Activated naive CD4-positive, alpha-beta T cell treated with Interleukin-2 at 50 U/mL for 16 hours (primary cell): ENCODE measurements around the gene NHLH1.
"Not testable (repeated sequence)": the region's sequence is repeated elsewhere in the genome, so short reads cannot be mapped to it uniquely, and the experiment has no call there.

Experiments
- DNase-seq: peaks from one replicate; pipeline ENCODE4 v3.0.0-alpha.2; 2020

NHLH1 gene

DNA sequence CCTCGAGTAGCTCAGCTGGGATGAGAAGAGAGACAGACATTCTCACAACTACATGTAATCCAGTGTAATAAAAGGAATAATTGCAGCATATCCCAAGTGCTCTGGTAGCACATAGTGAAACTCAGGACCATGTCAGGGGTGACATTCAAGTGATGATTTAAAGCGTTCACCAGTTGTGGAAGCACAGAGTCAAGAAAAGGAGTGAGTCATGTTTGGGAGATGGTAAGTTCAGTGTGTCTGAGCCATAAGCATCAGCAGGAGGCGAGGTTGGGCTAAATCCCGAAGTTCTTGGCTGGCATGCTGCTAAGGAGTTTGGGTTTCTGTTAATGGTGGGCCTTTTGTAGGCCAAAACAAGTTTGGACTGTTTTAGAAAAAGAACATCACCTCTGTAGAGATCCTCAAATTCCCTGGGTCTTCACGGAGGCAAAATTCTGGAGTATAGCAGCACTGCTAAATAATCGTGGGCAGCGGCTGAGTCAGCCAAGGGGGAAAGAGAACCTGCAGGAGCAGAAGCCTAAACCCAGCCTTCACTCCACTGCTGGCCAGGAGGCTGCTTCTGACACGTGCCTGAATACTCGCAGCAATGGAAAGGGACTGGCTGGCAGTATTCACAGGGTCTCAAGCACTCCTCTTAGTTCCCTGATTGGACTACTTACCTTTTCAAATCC is 7.2 kb upstream of the NHLH1 start:
- no peak for DNase-seq

DNA sequence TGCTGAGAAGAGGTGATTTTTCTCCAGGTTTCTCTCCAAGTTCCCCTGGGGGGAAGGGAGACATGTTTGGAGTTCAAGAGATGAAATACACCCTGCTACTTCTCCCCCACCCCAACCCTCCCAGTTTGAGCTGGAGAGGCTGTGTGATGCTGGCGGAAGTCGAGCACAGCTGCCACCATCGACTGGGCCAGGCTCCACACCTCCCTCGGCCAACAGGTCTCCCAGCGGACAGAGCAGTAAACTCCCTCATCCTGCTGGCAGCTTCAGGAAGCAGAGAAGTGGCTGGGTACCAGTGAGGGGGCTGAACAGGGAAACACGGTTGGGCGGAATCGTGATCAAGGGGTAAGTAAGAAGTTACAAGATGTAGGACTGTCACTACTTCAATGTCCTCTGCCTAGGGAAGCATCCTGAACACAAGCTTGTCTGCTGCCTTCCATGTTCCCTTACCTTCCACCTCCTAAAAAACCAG is 6.6 kb upstream of the NHLH1 start:
- no peak for DNase-seq

DNA sequence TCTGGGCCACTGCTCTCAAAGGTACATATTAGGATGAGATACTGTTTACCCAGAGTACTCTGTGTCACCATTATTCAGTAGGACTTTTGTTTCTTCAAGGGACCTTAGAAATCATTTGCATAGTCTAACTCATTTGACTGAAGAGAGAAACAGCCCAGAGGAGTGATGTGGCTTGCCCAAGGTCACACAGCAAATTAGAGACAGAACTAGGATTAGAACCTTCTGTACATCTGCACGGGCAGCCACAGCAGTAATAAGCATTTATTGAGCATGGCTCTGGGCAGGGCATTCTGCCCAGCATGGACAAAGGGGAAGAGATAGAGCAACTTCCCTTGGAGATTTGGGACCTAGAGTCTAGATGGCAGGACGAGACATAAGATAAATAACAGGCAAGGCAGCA is 5.7 kb upstream of the NHLH1 start:
- no peak for DNase-seq

DNA sequence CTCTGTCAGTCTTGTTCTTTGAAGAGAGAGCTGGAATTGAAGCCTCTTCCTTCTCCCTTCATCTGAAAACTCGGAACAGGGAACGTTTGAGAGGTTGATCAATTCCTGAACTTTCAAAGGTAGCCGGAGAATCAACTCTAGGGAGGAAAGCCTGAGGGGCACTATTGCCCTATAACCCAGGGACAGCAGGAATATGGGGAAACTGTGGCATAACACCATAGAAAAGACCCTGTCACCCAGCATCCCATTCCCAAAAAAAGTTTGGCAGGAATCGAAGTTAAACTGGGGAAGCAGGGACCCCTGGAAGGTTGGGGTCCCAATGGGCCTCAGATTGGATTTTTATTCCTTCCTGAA is 5.1 kb upstream of the NHLH1 start:
- no peak for DNase-seq

DNA sequence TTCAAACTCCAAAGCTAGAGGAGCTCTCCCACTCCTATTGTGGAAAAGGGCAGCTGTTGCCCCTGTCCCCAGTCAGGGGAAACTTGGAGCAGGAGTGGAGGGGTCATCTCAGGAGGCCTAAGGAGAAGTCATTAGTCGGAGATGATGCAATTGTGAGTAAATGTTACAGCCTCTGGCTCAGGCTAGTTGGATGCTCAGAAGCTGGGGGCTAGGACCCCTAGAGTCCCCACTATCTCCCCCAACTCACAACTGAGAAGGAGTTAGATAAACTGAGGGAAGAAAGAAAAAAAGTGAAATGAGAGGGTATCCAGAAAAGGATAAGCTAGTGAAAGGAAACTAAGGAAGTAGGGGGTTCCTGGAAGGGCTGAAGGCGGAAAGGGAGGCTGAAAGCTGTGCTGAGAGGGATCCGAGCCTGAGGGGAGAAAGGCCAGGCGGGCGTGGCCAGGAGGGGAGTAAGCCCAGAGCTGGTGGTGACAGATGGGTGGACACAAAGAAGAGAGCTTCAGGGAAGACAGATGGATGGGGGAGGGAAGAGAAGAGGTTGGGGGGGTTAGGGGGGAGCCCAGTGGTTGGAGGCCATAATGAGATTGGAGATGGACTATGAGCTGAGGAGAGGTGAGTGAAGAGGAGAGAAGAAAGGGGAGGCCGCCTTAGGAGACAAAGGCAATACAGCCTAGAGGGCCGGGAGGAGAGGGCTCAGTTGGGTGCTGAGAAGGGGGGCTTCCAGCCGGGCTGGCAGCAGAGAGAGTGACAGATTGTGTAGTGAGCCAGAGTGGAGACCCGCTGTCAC is 4.5 kb upstream of the NHLH1 start:
- no peak for DNase-seq

DNA sequence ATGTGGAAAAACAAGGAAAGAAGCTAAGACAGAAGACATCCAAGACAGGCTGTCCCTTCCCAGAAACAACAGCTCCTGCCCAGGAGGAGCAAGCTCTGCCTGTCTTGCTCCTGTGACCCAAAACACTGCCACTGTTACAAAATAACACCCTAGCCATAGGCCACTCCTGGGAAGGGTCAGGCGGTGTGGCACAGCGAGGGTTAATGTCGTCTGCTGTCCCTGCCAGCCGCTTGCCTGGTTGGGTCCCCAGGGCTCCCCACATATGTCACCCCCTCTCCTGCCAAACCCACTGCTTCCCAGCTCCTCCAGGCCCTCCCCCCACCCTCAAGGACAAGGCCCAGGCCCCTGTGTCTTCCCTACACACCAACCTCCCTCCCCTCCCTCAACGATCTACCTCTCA is 3.9 kb upstream of the NHLH1 start:
- DNase-seq, result no peak

DNA sequence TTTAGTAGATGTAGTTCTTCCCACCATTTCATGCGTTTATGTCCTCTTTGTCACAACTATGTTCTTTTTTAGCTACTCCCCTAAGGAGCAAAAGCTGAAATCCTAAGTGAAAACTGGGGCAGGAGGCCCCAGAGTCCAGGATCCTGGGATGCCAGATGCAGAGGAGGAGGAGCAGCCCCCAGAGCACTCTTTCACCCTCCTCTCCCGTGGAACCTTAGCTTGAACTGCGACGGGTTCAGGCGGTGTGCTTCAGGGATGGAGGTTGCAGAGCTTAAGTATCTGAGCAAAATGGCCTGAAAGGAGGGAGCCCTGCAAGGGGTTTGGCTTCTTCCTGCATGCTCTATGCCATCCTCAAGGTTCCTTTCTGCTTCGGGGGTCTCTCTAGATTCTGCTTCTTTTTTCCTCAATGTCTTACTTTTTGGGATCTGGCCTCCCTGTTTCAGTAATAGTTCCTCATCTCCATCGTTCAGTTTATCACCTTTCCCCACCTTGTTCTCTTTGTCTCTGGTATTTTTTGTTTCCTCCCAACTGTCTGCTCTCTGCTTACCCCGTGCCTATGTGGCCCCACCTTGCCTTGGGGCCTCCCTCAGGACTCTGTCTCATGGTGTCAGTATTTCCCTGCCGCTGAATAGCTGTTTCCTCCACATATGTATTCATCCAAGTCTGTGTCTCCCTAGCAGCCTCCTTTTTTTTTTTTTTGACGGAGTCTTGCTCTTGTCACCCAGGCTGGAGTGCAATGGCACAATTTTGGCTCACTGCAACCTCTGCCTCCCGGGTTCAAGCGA is 2.7 kb upstream of the NHLH1 start:
- DNase-seq, result no peak

DNA sequence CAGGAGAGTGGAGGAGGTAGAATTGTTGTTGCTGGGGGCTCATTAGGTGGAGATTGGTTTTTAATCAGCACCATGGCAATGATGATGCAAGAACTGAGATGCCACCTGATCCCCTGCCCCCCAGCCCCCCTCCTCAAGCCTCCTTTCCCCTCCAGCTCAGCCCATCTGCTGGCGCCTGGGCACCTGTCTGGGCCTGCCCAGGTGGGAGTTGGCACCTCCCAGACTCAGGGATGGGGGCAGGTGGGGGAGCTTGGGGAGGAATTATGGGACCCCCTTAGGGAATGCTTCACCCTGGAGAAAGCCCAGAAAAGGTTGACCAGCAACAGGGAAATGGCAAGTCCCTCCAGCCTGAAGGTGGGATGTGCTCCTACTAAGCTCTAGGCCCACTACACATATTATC is 1.5 kb upstream of the NHLH1 start:
- DNase-seq, result no peak

DNA sequence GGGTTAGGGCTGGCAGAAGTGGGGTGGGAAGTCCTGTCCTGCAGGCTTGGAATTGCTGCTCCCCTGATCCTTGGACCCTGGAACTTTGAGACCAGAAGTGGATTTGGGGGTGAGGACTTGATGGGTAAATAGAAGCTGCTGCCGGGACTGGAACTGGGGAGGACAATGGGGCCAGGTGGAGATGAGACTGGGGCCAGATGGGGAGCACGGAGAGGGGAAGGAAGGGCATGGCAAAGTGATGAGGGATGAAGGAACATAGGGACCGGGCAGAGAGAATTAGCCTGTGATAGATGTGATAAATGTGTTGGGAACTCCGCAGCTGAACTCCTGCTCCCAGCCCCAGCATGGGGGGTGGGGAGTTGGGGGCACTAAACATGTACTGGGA is 637 bp downstream of the NHLH1 start:
- no peak for DNase-seq

DNA sequence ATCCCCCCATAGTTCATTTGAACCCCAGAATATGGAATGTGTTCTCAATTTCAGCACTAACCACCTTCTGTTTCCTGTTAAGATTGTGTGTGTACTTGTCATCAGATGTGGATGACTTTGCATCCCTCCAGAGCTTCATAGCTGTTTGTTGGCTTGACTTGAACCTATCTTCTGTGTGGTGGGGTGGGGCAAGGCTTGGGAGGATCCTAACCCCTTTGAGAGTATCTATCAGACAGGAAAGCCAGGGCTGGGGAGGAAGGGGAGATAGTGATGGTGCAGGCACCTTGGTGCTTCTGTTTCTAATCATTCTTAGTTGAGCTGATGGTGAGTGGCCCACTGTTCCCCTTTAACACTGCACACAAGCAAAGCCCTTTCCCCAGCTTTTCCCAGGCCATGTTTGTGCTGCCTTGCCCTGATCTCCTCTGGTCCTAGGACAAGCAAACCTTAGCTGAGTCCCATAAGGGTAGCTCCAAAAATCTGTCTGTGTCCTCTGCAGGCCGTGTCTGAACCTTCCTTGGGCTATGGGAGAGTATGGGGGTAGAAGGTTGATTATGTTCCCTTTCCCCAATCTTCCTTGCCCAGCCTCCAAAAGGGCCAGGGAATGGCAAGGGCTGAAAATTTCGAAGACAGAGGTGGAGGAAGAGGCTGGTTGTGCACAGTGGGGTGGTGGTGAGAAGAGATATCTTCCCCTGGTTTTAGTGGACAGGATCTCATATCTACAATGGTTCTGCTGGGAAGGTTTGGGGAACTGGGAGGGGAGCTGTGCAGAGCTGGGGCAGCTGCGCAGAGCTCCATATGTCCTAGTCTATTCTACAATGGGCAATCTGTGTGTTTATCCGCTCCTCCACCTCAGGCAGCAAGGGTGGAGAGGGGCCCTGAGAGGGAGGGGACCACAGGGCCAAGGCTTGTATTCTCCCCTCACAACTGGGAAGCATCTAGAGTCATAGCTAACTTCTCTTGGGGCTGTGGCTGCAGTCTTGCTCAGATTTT is 1.4 kb downstream of the NHLH1 start:
- DNase-seq, result no peak

DNA sequence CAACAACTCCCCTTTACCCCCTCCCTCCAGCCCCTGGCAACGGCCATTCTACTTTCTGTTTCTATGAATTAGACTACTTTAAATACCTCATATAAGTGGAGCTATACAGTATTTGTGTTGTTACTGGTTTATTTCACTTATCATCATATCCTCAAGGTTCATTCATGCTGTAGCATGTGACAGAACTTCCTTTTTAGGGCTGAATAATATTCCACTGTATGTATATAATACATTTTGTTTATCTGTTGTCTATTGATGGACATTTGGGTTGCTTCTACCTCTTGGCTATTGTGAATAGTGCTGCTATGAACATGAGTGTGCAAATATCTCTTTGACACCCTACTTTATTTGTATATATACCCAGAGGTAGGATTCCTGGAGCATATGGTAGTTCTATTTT is 2.2 kb downstream of the NHLH1 start:
- no peak for DNase-seq

DNA sequence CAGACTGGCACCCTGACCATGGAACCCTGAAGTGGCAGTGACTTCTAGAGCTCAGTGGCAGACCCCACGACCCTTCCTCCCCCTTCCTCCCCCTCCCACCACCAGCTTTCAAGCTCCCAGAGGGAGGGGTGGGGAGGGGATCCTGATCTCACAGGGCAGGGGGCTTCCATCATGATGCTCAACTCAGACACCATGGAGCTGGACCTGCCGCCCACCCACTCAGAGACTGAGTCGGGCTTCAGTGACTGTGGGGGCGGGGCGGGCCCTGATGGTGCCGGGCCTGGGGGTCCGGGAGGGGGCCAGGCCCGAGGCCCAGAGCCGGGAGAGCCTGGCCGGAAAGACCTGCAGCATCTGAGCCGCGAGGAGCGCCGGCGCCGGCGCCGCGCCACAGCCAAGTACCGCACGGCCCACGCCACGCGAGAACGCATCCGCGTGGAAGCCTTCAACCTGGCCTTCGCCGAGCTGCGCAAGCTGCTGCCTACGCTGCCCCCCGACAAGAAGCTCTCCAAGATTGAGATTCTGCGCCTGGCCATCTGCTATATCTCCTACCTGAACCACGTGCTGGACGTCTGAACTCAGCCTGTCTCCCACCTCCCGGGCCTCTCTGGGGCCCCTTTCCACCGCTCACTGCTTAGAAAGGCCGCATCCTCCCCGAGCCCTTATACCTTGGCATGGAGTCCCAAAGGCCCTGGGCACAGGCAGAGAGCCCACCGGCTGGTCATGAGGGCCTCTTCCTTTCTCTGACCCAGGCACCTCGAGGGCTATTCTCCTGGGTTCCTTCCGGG is 3.9 kb downstream of the NHLH1 start:
- DNase-seq, result no peak

DNA sequence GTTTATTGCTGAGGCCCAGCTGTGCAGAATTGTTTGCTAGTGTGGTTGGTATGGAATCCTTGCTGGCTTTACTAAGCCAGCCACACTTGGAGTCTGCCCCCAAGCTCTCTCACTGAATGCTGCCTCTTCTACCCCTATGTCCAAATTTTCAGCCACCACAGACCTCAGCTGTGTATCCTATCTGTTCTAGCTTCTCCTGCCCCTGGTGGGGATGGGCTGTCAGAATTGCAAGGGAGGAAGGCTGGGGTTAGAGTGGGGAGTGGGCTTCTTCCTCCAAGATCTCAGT is 4.4 kb downstream of the NHLH1 start:
- DNase-seq, result no peak

DNA sequence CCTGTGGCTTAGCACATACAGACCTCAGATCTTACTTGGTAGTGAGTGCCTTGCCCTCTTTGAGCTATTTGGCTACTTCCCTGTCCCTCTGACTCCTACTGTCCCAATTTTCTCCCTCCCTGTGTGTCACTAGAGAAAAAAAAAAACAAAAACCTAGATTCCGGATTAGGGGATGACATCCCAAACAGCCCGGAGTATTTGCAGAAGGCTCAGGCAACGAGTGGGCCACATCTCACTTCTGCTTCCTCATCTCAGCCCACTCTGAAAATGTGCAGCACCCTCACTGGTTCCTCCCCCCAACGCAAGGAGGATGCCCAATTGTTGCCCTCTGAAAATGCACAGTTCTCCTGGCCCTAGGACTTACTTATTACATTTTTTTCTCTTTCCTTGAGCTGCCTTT is 4.9 kb downstream of the NHLH1 start:
- no peak for DNase-seq

DNA sequence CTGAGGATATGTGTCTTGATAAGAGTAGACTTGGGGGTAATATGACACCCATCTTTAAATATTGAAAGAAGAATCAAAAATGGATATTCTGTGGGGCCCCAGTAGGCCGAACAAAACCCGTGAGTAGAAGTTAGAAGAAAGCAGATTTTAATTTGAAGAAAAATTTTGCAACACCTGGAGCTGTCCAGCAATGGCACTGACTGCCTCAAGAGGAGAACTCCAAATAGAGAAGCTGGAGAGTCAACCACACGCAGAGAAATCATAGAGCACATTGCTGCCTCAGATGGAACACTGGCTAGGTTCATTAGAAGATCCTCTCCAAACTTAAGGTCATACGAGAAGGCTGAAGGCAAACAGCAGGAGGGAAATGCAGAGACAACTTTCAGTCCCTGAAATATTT is 6.8 kb downstream of the NHLH1 start:
- no peak for DNase-seq

DNA sequence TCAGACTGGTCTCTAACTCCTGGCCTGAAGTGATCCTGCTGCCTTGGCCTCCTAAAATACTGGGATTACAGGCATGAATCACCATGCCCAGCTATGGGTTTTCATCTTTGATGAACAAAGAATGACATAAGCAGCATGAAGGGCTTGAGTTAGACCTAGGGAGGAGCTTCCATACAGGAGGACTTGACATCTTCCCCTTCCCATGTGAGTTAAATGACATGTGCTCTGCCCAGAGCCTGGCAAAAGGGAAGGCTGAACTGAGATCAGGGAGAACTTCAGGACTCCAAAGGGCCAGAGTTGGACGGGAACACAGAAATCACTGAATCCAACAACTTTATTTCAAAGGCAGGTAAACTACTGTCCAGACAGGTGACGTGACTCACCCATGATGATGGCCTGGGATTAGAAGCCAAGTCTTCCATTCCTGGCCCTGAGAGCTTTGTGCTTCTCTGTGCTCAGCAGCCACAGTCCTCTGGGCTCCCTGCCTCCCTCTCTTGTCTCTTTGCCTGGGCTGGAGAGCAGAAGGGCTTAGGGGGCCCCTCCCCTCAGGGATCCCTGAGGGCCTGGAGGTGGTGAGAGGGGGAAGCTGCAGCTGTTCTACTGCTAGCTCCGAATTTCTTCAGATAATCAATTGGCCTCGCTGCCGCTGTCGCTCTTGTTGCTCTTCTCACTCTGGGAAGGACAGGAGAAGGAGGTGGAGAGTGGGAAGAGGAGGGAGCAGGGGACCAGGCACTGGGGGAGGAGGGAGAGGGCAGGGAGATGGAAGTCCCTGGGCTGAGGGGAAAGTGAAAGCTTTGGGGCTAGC is 7.6 kb downstream of the NHLH1 start:
- no peak for DNase-seq

DNA sequence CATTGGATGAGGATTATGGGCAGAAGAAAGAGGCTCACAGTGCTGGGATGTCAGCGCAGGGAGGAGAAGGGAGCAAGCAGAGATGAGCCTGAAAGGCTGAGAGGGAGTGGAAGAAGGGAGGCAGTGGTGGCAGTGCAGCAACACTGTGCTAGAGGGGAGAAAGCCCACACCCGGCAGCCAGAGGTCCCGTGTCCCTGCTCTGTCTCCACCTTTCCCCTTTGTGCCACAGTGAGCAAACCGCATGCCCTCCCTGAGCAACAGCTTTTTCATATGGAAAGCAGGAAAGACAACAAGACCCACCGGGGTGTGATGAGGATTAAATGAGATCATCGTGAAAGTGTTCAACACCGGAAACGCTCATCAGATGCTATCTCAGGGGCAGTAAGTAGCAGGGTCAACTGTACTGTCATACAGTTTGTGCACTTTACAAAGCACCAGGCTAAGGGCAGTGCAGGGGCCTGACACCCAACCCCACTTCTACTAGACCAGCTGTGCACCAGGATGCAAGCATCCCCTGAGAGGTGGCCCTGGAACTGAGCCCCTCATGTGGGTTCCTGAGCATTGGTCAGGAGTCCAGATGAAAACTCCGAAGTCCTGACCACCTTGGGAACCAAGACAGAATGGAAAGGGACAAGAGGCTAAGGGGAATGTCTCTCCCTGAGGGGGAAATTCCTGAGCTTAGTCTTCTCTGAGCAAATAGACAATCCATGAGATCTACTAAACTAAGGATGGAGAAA is 9.1 kb downstream of the NHLH1 start:
- DNase-seq, result no peak

DNA sequence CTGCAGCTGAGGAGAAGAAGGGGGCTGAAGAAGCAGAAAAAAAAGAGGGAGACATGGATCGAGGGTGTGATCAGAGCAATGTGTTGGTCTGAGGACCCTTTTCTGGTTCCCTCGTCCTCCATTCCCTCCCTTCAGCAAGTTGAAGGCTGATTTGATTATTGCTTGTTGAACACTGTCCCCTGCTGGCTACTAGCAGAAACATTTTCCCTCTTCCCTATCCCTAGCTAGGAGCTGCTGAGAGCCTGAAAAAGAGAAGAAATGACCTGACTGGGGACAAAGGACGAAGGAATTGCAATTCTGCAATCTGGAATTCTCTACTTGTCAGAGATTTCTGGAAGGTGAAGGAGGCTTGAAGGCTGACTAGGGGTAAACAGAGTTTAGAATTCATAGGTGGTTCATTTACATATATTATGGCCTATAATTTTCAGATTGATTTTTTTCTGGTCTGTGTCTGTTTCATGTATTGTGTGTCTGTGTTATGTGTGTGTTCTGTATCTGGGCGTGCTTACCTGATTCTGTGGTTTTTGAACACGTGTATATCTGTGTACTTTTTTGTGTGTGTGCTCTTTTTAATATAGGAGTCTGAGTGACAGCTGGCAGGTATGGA is 9.8 kb downstream of the NHLH1 start:
- DNase-seq, result no peak

DNA sequence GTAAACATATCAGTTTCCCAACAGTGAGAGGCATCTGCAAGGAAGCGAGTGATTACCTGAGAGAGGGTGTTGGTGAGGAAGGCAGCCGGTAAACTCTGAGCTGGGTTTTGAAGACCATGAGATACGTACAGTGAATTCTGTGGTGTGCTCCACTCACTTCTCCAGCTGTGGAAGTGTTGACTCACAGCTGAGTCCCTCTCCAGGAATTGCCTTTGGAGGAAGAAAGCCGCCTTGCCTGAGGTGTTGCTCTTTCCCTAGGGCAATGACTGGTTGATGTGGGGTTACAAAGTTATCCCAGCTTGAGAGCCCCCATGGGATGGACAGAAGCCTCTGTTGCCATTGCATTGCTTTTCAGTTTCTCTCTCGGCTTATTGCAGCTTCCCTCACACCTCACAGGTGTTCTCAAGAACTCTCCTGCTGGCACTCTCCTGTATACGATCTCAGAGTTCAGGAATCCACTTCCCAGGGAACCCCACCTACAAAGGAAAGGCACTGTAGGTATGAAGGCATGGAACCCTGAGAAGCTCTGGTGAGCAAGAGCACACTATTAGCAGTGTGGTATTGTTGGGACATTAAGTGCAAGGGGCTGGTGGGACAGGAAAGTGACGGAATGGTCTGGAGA is 10.8 kb downstream of the NHLH1 start:
- no peak for DNase-seq

DNA sequence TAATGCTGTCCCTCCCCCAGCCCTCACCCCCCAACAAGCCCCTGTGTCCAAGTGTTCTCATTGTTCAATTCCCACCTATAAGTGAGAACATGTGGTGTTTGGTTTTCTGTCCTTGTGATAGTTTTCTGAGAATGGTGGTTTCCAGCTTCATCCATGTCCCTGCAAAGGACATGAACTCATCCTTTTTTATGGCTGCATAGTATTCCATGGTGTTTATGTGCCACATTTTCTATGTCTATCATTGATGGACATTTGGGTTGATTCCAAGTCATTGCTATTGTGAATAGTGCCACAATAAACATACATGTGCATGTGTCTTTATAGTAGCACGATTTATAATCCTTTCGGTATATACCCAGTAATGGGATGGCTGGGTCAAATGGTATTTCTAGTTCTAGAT is 17.9 kb downstream of the NHLH1 start:
- DNase-seq, result not testable (repeated sequence)
